GM23338 (cell line): ENCODE data around the gene FBXW4. TPM values are rescaled to one million over a fixed set of nuclear protein-coding genes. Genes with fewer than 3 reads are reported as not detected.

Experiments used
- ATAC-seq: fragments of 200-7000 bp; cut with Tn5 transposase; 3 replicates; pipeline ENCODE4 v1.9.1; 2020
- DNase-seq: peaks from one replicate; pipeline ENCODE4 v3.0.0-alpha.2; 2015; ENCODE audit warnings: low spot score
- H2AFZ ChIP-seq: fragments of 200-600 bp; sonication (generic); 2 replicates; pipeline ENCODE4 v1.8.0; 2016; ENCODE audit warnings: antibody characterized with exemption, mild to moderate bottlenecking, moderate library complexity
- H3F3A ChIP-seq: fragments of 200-600 bp; sonication (generic); replicated peaks from 2 replicates; pipeline ENCODE4 v1.8.0; 2017; ENCODE audit warnings: antibody characterized with exemption, mixed run types, low read depth
- H3K27ac ChIP-seq: fragments of 200-600 bp; sonication (generic); 2 replicates; pipeline ENCODE4 v1.6.1; 2016; ENCODE audit warnings: low read depth
- H3K27me3 ChIP-seq: fragments of 200-600 bp; sonication (generic); 2 replicates; pipeline ENCODE4 v1.8.0; 2016; ENCODE audit warnings: mild to moderate bottlenecking, mixed run types, moderate library complexity; ENCODE audit not compliant: insufficient read depth
- H3K36me3 ChIP-seq: fragments of 200-600 bp; sonication (generic); 2 replicates; pipeline ENCODE4 v1.8.0; 2016; ENCODE audit warnings: mild to moderate bottlenecking; ENCODE audit not compliant: insufficient read depth
- H3K4me1 ChIP-seq: fragments of 200-600 bp; sonication (generic); 2 replicates; pipeline ENCODE4 v1.8.0; 2016; ENCODE audit warnings: mild to moderate bottlenecking, moderate library complexity; ENCODE audit not compliant: insufficient read depth
- H3K4me2 ChIP-seq: fragments of 200-600 bp; sonication (generic); 2 replicates; pipeline ENCODE4 v1.7.1; 2017; ENCODE audit warnings: mixed run types
- H3K4me3 ChIP-seq: fragments of 200-600 bp; sonication (generic); 2 replicates; pipeline ENCODE4 v1.6.1; 2016; ENCODE audit warnings: mixed run types
- H3K79me2 ChIP-seq: fragments of 200-600 bp; sonication (generic); replicated peaks from 2 replicates; pipeline ENCODE4 v1.8.0; 2017; ENCODE audit warnings: mild to moderate bottlenecking; ENCODE audit not compliant: insufficient read depth
- H3K9me2 ChIP-seq: fragments of 200-600 bp; sonication (generic); 2 replicates; pipeline ENCODE4 v1.8.0; 2017; ENCODE audit not compliant: insufficient read depth
- H4K20me1 ChIP-seq: fragments of 200-600 bp; sonication (generic); replicated peaks from 2 replicates; pipeline ENCODE4 v1.8.0; 2017; ENCODE audit warnings: mild to moderate bottlenecking; ENCODE audit not compliant: insufficient read depth
- H3K27ac Mint-ChIP-seq: 2 replicates; pipeline ENCODE4 v1.8.0; 2020; ENCODE audit warnings: inconsistent platforms, mild to moderate bottlenecking, moderate library complexity, mixed read lengths
- H3K27me3 Mint-ChIP-seq: 3 replicates; pipeline ENCODE4 v1.8.0; 2022; ENCODE audit warnings: low read depth, mild to moderate bottlenecking, moderate library complexity, mixed read lengths, inconsistent platforms; ENCODE audit not compliant: insufficient read depth, poor library complexity
- H3K36me3 Mint-ChIP-seq: 3 replicates; pipeline ENCODE4 v1.8.0; 2021; ENCODE audit warnings: low read depth, mild to moderate bottlenecking, inconsistent platforms, moderate library complexity, mixed read lengths
- H3K4me1 Mint-ChIP-seq: 3 replicates; pipeline ENCODE4 v1.8.0; 2020; ENCODE audit warnings: mild to moderate bottlenecking, inconsistent platforms, mixed read lengths
- H3K4me3 Mint-ChIP-seq: 3 replicates; pipeline ENCODE4 v1.8.0; 2021; ENCODE audit warnings: moderate library complexity, mild to moderate bottlenecking, inconsistent platforms, mixed read lengths
- H3K9me3 Mint-ChIP-seq: 3 replicates; pipeline ENCODE4 v1.8.0; 2020; ENCODE audit warnings: moderate library complexity, mild to moderate bottlenecking, inconsistent platforms, mixed read lengths
- EZH2 ChIP-seq: fragments of 200-600 bp; sonication (generic); IDR thresholded peaks from one replicate; pipeline ENCODE4 v1.8.0; 2017; ENCODE audit warnings: antibody characterized with exemption, mild to moderate bottlenecking, low read depth; ENCODE audit not compliant: unreplicated experiment
- EZH2phosphoT487 ChIP-seq: fragments of 200-600 bp; sonication (generic); IDR thresholded peaks from one replicate; pipeline ENCODE4 v1.8.1; 2018; ENCODE audit warnings: antibody characterized with exemption; ENCODE audit not compliant: unreplicated experiment
- JUNB ChIP-seq: IDR thresholded peaks from one replicate; pipeline ENCODE4 v1.6.1; 2016; ENCODE audit warnings: antibody characterized with exemption; ENCODE audit not compliant: unreplicated experiment
- POLR2AphosphoS5 ChIP-seq: IDR thresholded peaks from 2 replicates; pipeline ENCODE4 v1.6.1; 2016; ENCODE audit warnings: antibody characterized with exemption, low read depth
- STAT1 ChIP-seq: IDR thresholded peaks from one replicate; pipeline ENCODE4 v1.6.1; 2016; ENCODE audit warnings: antibody characterized with exemption; ENCODE audit not compliant: unreplicated experiment
- ZNF114 ChIP-seq: fragments of 250-450 bp; sonication (Bioruptor Pico); IDR thresholded peaks from 2 replicates; pipeline ENCODE4 v1.5.0; 2020; ENCODE audit warnings: mild to moderate bottlenecking, moderate library complexity
- ZNF331 ChIP-seq: fragments of 250-450 bp; sonication (Bioruptor Pico); IDR thresholded peaks from 2 replicates; pipeline ENCODE4 v1.5.0; 2020; ENCODE audit warnings: low read depth, mild to moderate bottlenecking, moderate library complexity
- polyA plus RNA-seq: library from polyadenylated mRNA; unstranded; fragments of >200 nt; fragmentation: Nextera tagmentation; extraction: Ambion mirVana; gene quantifications from 2 replicates; pipeline ENCODE4 v1.2.1, GENCODE V29; 2016
- total RNA-seq: library from RNA; depleted of rRNA; stranded (reverse); fragments of >200 nt; shearing (Covaris generic); gene quantifications from 2 replicates; pipeline ENCODE4 v1.2.3, GENCODE V29; 2014
- TF ChIP-seq, protein P1 (sequence below): IDR thresholded peaks from one replicate; pipeline ENCODE4 v1.6.1; 2018; ENCODE audit warnings: antibody characterized with exemption; ENCODE audit not compliant: unreplicated experiment
- TF ChIP-seq, protein P2 (sequence below): fragments of 250-450 bp; sonication (Bioruptor Pico); IDR thresholded peaks from 2 replicates; pipeline ENCODE4 v1.5.0; 2020; ENCODE audit warnings: mild to moderate bottlenecking, moderate library complexity
- TF ChIP-seq, protein P3 (sequence below), 2 experiments: fragments of 200-600 bp in 1 of 2; sonication (generic) in 1 of 2; conservative IDR thresholded peaks; 2 replicates each; pipeline versions ENCODE4 v1.5.1 to v1.6.1; 2016 to 2017; ENCODE audit warnings: antibody characterized with exemption in 2 of 2, low read depth in 2 of 2, mild to moderate bottlenecking in 2 of 2, moderate library complexity in 1 of 2

The FBXW4 gene
- total and polyA plus RNA-seq, 2 experiments from 2014 or later: 8.0 to 18.6 TPM

DNA sequence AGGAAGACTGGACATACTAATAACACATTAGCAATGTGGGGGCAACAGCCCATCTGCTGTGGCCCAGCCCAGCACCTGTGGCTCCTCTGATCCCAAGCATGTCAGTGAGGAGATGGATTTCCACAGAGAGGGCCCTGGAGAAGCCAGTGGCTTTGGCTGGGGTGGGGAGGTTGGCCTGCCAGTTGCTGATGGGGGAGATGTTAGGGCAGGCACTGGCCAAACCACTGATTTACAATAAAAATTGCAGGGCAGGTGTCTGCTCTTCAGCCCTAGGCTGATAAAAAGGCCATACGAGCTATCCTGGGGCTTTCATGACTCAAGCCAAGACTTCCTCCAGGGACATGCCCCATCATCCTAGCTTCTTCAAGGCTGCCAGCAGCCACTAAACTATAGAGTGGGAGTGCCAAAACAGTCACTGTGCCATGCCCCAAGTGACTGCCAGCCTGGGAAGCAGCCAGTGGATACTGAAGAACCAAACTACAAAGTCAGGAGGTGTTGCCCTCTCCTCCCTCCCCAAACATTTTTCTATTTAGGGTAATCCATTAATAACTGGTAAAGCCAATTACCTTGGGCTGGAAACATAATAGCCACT is 69.1 kb downstream of the FBXW4 start:
- no peaks in the 10 kb centered on the region for H3K79me2 ChIP-seq
- no peaks in the 10 kb centered on the region for H3K9me2 ChIP-seq
- Mint-ChIP-seq H3K4me1 (peaks cover 5% of the 10 kb centered on the region; the same call in 1 of the 3 replicates), H3K36me3 (peaks cover 8% of the 10 kb centered on the region), H3K4me3 (no peak overlapping the region), H3K27ac (no peak overlapping the region), H3K27me3 (peaks cover 4% of the 10 kb centered on the region), H3K9me3 (no peaks in the 10 kb centered on the region)
- ATAC-seq: no peak
- DNase-seq: no peak
- H3F3A ChIP-seq: no peaks in the 10 kb centered on the region
- H3K36me3 ChIP-seq: peaks cover 3% of the 10 kb centered on the region; the same call in 1 of the 2 replicates
- H2AFZ ChIP-seq: no peak overlapping the region
- H3K27ac ChIP-seq: no peak overlapping the region
- H3K4me3 ChIP-seq: no peak overlapping the region
- no peak overlapping the region for H3K4me2 ChIP-seq
- no peaks in the 10 kb centered on the region for H3K27me3 ChIP-seq
- H3K4me1 ChIP-seq: no peaks in the 10 kb centered on the region
- H4K20me1 ChIP-seq: no peaks in the 10 kb centered on the region
- TF ChIP-seq, protein P1, sequence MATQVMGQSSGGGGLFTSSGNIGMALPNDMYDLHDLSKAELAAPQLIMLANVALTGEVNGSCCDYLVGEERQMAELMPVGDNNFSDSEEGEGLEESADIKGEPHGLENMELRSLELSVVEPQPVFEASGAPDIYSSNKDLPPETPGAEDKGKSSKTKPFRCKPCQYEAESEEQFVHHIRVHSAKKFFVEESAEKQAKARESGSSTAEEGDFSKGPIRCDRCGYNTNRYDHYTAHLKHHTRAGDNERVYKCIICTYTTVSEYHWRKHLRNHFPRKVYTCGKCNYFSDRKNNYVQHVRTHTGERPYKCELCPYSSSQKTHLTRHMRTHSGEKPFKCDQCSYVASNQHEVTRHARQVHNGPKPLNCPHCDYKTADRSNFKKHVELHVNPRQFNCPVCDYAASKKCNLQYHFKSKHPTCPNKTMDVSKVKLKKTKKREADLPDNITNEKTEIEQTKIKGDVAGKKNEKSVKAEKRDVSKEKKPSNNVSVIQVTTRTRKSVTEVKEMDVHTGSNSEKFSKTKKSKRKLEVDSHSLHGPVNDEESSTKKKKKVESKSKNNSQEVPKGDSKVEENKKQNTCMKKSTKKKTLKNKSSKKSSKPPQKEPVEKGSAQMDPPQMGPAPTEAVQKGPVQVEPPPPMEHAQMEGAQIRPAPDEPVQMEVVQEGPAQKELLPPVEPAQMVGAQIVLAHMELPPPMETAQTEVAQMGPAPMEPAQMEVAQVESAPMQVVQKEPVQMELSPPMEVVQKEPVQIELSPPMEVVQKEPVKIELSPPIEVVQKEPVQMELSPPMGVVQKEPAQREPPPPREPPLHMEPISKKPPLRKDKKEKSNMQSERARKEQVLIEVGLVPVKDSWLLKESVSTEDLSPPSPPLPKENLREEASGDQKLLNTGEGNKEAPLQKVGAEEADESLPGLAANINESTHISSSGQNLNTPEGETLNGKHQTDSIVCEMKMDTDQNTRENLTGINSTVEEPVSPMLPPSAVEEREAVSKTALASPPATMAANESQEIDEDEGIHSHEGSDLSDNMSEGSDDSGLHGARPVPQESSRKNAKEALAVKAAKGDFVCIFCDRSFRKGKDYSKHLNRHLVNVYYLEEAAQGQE: no peak
- TF ChIP-seq EZH2 (no peak), STAT1 (no peak), ZNF331 (CRISPR knock-in tag) (no peak), EZH2phosphoT487 (no peak), POLR2AphosphoS5 (no peak), JUNB (no peak), ZNF114 (CRISPR knock-in tag) (no peak)
- TF ChIP-seq, protein P2, sequence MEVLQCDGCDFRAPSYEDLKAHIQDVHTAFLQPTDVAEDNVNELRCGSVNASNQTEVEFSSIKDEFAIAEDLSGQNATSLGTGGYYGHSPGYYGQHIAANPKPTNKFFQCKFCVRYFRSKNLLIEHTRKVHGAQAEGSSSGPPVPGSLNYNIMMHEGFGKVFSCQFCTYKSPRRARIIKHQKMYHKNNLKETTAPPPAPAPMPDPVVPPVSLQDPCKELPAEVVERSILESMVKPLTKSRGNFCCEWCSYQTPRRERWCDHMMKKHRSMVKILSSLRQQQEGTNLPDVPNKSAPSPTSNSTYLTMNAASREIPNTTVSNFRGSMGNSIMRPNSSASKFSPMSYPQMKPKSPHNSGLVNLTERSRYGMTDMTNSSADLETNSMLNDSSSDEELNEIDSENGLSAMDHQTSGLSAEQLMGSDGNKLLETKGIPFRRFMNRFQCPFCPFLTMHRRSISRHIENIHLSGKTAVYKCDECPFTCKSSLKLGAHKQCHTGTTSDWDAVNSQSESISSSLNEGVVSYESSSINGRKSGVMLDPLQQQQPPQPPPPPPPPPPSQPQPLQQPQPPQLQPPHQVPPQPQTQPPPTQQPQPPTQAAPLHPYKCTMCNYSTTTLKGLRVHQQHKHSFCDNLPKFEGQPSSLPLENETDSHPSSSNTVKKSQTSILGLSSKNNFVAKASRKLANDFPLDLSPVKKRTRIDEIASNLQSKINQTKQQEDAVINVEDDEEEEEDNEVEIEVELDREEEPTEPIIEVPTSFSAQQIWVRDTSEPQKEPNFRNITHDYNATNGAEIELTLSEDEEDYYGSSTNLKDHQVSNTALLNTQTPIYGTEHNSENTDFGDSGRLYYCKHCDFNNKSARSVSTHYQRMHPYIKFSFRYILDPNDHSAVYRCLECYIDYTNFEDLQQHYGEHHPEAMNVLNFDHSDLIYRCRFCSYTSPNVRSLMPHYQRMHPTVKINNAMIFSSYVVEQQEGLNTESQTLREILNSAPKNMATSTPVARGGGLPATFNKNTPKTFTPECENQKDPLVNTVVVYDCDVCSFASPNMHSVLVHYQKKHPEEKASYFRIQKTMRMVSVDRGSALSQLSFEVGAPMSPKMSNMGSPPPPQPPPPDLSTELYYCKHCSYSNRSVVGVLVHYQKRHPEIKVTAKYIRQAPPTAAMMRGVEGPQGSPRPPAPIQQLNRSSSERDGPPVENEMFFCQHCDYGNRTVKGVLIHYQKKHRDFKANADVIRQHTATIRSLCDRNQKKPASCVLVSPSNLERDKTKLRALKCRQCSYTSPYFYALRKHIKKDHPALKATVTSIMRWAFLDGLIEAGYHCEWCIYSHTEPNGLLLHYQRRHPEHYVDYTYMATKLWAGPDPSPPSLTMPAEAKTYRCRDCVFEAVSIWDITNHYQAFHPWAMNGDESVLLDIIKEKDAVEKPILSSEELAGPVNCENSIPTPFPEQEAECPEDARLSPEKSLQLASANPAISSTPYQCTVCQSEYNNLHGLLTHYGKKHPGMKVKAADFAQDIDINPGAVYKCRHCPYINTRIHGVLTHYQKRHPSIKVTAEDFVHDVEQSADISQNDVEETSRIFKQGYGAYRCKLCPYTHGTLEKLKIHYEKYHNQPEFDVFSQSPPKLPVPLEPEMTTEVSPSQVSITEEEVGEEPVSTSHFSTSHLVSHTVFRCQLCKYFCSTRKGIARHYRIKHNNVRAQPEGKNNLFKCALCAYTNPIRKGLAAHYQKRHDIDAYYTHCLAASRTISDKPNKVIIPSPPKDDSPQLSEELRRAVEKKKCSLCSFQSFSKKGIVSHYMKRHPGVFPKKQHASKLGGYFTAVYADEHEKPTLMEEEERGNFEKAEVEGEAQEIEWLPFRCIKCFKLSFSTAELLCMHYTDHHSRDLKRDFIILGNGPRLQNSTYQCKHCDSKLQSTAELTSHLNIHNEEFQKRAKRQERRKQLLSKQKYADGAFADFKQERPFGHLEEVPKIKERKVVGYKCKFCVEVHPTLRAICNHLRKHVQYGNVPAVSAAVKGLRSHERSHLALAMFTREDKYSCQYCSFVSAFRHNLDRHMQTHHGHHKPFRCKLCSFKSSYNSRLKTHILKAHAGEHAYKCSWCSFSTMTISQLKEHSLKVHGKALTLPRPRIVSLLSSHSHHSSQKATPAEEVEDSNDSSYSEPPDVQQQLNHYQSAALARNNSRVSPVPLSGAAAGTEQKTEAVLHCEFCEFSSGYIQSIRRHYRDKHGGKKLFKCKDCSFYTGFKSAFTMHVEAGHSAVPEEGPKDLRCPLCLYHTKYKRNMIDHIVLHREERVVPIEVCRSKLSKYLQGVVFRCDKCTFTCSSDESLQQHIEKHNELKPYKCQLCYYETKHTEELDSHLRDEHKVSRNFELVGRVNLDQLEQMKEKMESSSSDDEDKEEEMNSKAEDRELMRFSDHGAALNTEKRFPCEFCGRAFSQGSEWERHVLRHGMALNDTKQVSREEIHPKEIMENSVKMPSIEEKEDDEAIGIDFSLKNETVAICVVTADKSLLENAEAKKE (CRISPR knock-in tag): no peak
- TF ChIP-seq, protein P3, sequence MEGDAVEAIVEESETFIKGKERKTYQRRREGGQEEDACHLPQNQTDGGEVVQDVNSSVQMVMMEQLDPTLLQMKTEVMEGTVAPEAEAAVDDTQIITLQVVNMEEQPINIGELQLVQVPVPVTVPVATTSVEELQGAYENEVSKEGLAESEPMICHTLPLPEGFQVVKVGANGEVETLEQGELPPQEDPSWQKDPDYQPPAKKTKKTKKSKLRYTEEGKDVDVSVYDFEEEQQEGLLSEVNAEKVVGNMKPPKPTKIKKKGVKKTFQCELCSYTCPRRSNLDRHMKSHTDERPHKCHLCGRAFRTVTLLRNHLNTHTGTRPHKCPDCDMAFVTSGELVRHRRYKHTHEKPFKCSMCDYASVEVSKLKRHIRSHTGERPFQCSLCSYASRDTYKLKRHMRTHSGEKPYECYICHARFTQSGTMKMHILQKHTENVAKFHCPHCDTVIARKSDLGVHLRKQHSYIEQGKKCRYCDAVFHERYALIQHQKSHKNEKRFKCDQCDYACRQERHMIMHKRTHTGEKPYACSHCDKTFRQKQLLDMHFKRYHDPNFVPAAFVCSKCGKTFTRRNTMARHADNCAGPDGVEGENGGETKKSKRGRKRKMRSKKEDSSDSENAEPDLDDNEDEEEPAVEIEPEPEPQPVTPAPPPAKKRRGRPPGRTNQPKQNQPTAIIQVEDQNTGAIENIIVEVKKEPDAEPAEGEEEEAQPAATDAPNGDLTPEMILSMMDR (conservative IDR thresholded peaks at IDR 0.05; ENCODE audit: low read depth in 2 of 2): no peak
